ENCODE measurements around the gene EID2B. TPM values are rescaled to one million over a fixed set of nuclear protein-coding genes. Genes with fewer than 3 reads are reported as not detected.

Gene EID2B
- total RNA-seq, 6 experiments from 2014 or later: 0.18 to 0.78 (median 0.46) TPM

GRCh38 chr19:39544911-39545310, 12.3 kb upstream of the EID2B start:
- intact Hi-C loops (cut with DNase I): no loop called here
- H3K36me3 ChIP-seq: no peaks in the 10 kb centered on the region
- H3K27ac ChIP-seq: no peak overlapping the region
- H3K4me1 ChIP-seq: peaks cover 0 to 4% (median 1%) of the 10 kb centered on the region in 4 donors
- H3K4me3 ChIP-seq: no peak overlapping the region
- H3K9me3 ChIP-seq: no peaks in the 10 kb centered on the region
- WGBS (ENCODE audit: insufficient coverage, low coverage, low lambda C conversion rate, missing lambda C conversion rate): 38% methylated on average over 1 of the region's 1 CpG
- H3K27me3 ChIP-seq: no peaks in the 10 kb centered on the region
- no peak for ATAC-seq
- no peak for DNase-seq
- TF ChIP-seq POLR2A (IDR thresholded peaks at IDR 0.05) (no peak), CTCF (IDR thresholded peaks at IDR 0.05) (no peak)

GRCh38 chr19:39544226-39544903, 11.7 kb upstream of the EID2B start:
- no peak for DNase-seq
- ATAC-seq: no peak
- Histone ChIP-seq H3K27me3 (no peaks in the 10 kb centered on the region), H3K4me3 (no peak overlapping the region), H3K4me1 (peaks cover 0 to 4% (median 1%) of the 10 kb centered on the region in 4 donors), H3K27ac (no peak overlapping the region), H3K36me3 (no peaks in the 10 kb centered on the region), H3K9me3 (no peaks in the 10 kb centered on the region)
- no peak for TF ChIP-seq POLR2A (IDR thresholded peaks at IDR 0.05)
- no peak for TF ChIP-seq CTCF (IDR thresholded peaks at IDR 0.05)
- intact Hi-C loops (cut with DNase I): no loop called here
- WGBS (ENCODE audit: insufficient coverage, low coverage, low lambda C conversion rate, missing lambda C conversion rate): 75% methylated on average over 7 of the region's 7 CpGs

GRCh38 chr19:39543477-39543857, 10.8 kb upstream of the EID2B start:
- H3K4me1 ChIP-seq: peaks cover 0 to 11% (median 5%) of the 10 kb centered on the region in 4 donors
- no peak for DNase-seq
- H3K27me3 ChIP-seq: no peaks in the 10 kb centered on the region
- TF ChIP-seq POLR2A (IDR thresholded peaks at IDR 0.05) (no peak), CTCF (IDR thresholded peaks at IDR 0.05) (no peak)
- no peak for ATAC-seq
- H3K9me3 ChIP-seq: no peaks in the 10 kb centered on the region
- H3K27ac ChIP-seq: no peak overlapping the region
- intact Hi-C loops (cut with DNase I): no loop called here
- 72% methylated on average over 2 of the region's 3 CpGs for WGBS (ENCODE audit: insufficient coverage, low coverage, low lambda C conversion rate, missing lambda C conversion rate)
- H3K4me3 ChIP-seq: no peak overlapping the region
- H3K36me3 ChIP-seq: no peaks in the 10 kb centered on the region

GRCh38 chr19:39542206-39542605, 9.6 kb upstream of the EID2B start:
- WGBS (ENCODE audit: insufficient coverage, low coverage, low lambda C conversion rate, missing lambda C conversion rate): 40% methylated on average over 2 of the region's 2 CpGs
- no peak overlapping the region for H3K4me3 ChIP-seq
- intact Hi-C loops (cut with DNase I): no loop called here
- ATAC-seq (peak in 1 of 4 donors; percentile 8), DNase-seq (no peak)
- H3K36me3 ChIP-seq: no peaks in the 10 kb centered on the region
- H3K4me1 ChIP-seq: peaks cover 0 to 16% (median 8%) of the 10 kb centered on the region in 4 donors
- H3K9me3 ChIP-seq: no peaks in the 10 kb centered on the region
- H3K27me3 ChIP-seq: no peaks in the 10 kb centered on the region
- TF ChIP-seq CTCF (IDR thresholded peaks at IDR 0.05): no peak
- no peak overlapping the region for H3K27ac ChIP-seq
